Keratinocyte (primary cell): ENCODE measurements around the gene RNF212. TPM values are rescaled to one million over a fixed set of nuclear protein-coding genes. Genes with fewer than 3 reads are reported as not detected.

Source experiments
- DNase-seq: peaks from one replicate; pipeline ENCODE4 v3.0.0-alpha.2; 2011; ENCODE audit warnings: low read depth, missing footprints, low spot score
- FAIRE-seq: peaks from 2 replicates; lab custom pipeline; 2011; peaks lifted over from hg19 to GRCh38; lab: Jason Lieb, UNC
- H2AFZ ChIP-seq: 2 replicates; pipeline ENCODE4 v1.6.0; 2012; ENCODE audit warnings: low read length, control low read depth, inconsistent platforms; ENCODE audit not compliant: control insufficient read depth
- H3K27ac ChIP-seq: 2 replicates; pipeline ENCODE4 v1.5.1; 2011; ENCODE audit warnings: low read length; ENCODE audit not compliant: control insufficient read depth, insufficient read depth
- H3K27me3 ChIP-seq: 3 replicates; pipeline ENCODE4 v1.6.0; 2011; ENCODE audit warnings: low read length; ENCODE audit not compliant: control insufficient read depth, insufficient read depth; ENCODE audit errors: extremely low read depth
- H3K36me3 ChIP-seq, 2 experiments: 2 replicates in 1 of 2; 3 replicates in 1 of 2; pipeline ENCODE4 v1.5.1; 2011; ENCODE audit warnings: low read length in 2 of 2, mild to moderate bottlenecking in 1 of 2; ENCODE audit not compliant: control insufficient read depth in 2 of 2, insufficient read depth in 2 of 2; ENCODE audit errors: extremely low read depth in 1 of 2
- H3K4me1 ChIP-seq: 3 replicates; pipeline ENCODE4 v1.5.1; 2011; ENCODE audit warnings: low read length; ENCODE audit not compliant: control insufficient read depth, insufficient read depth; ENCODE audit errors: extremely low read depth
- H3K4me2 ChIP-seq: 3 replicates; pipeline ENCODE4 v1.6.0; 2011; ENCODE audit warnings: low read depth, low read length; ENCODE audit not compliant: control insufficient read depth, insufficient read depth; ENCODE audit errors: extremely low read depth
- H3K4me3 ChIP-seq, 3 experiments: fragments of 200-600 bp in 1 of 3; sonication (generic) in 1 of 3; 2 replicates in 2 of 3; 3 replicates in 1 of 3; pipeline ENCODE4 v1.5.1; 2011 to 2016; ENCODE audit warnings: low read length in 3 of 3, mild to moderate bottlenecking in 3 of 3, control low read depth in 2 of 3, inconsistent platforms in 1 of 3, low read depth in 1 of 3, mixed read lengths in 1 of 3, mixed run types in 1 of 3, moderate library complexity in 1 of 3; ENCODE audit not compliant: control insufficient read depth in 2 of 3, insufficient read depth in 2 of 3; ENCODE audit errors: extremely low read depth in 1 of 3
- H3K79me2 ChIP-seq: 2 replicates; pipeline ENCODE4 v1.6.0; 2012; ENCODE audit warnings: low read length; ENCODE audit not compliant: control insufficient read depth, insufficient read depth
- H3K9ac ChIP-seq: 3 replicates; pipeline ENCODE4 v1.6.0; 2011; ENCODE audit warnings: low read length; ENCODE audit not compliant: control insufficient read depth, insufficient read depth; ENCODE audit errors: extremely low read depth
- H3K9me1 ChIP-seq: 3 replicates; pipeline ENCODE4 v1.6.0; 2011; ENCODE audit warnings: low read length; ENCODE audit not compliant: control insufficient read depth, insufficient read depth; ENCODE audit errors: extremely low read depth
- H3K9me3 ChIP-seq: 2 replicates; pipeline ENCODE4 v1.5.1; 2012; ENCODE audit warnings: low read depth, low read length; ENCODE audit not compliant: control insufficient read depth
- H4K20me1 ChIP-seq: 3 replicates; pipeline ENCODE4 v1.6.0; 2011; ENCODE audit warnings: low read length; ENCODE audit not compliant: control insufficient read depth, insufficient read depth; ENCODE audit errors: extremely low read depth
- EZH2 ChIP-seq: IDR thresholded peaks from one replicate; pipeline ENCODE4 v1.6.1; 2012; ENCODE audit warnings: inconsistent platforms, mild to moderate bottlenecking, low read length, moderate library complexity
- dilution Hi-C: fragments of 300-500 bp; cut with MboI; formaldehyde crosslinking; loops from one replicate; pipeline ENCODE4 v1.7.0; 2020; ENCODE audit warnings: low sequenced_read_pairs; ENCODE audit not compliant: extremely low pct_ligation_motif_present
- polyA plus RNA-seq, 5 experiments: library from polyadenylated mRNA; depleted of rRNA in 3 of 5; stranded (reverse) in 3 of 5; stranded (forward) in 1 of 5; unstranded in 1 of 5; fragments of >200 nt; gene quantifications; 1 replicate in 1 of 5; 2 replicates in 3 of 5; 3 replicates in 1 of 5; pipeline versions ENCODE4 v1.2.1 to v1.2.3, GENCODE V29; 2011 to 2012; ENCODE audit warnings: missing spikeins in 2 of 5, low read depth in 1 of 5, low replicate concordance in 1 of 5
- TF ChIP-seq, protein P1 (sequence below), 3 experiments: IDR thresholded peaks in 1 of 3; conservative IDR thresholded peaks in 1 of 3; optimal IDR thresholded peaks in 1 of 3; 2 replicates in 2 of 3; 3 replicates in 1 of 3; pipeline versions ENCODE3 to v1.5.1; 2011; ENCODE audit warnings: low read length in 3 of 3, mild to moderate bottlenecking in 3 of 3, moderate library complexity in 2 of 3, control low read depth in 1 of 3, inconsistent platforms in 1 of 3; ENCODE audit not compliant: insufficient read depth in 2 of 3; ENCODE audit errors: extremely low read depth in 1 of 3

Gene RNF212
- polyA plus RNA-seq, 1 donor (not counting 4 experiments of a cell fraction or from before 2014, with no cell fraction given) = 0.16 TPM

DNA sequence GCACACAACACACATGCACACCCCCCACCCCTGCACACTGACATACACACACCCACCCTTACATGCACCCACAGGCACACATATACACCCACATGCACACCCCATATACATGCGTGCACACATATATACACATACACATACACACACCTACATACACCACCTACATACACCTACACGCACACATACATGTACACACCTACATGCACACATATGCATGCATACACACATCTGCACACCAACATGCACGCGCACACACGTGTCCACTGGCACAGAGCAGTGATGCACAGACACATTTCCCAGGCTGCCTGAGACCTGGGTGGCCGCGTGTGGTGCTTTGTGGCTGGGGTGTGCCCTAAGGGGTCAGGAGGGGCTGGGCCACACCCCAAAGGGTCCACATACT is 70.2 kb downstream of the RNF212 start:
- DNase-seq = no peak
- Histone ChIP-seq H3K4me2 (peak overlapping the region; percentile 31), H2AFZ (no peak overlapping the region), H3K9me3 (no peaks in the 10 kb centered on the region), H4K20me1 (no peaks in the 10 kb centered on the region), H3K27ac (no peak overlapping the region), H3K9me1 (no peaks in the 10 kb centered on the region), H3K79me2 (no peaks in the 10 kb centered on the region), H3K4me1 (peaks cover 35% of the 10 kb centered on the region), H3K36me3 (no peaks in the 10 kb centered on the region), H3K4me3 (no peak overlapping the region), H3K27me3 (peaks cover 18% of the 10 kb centered on the region), H3K9ac (no peak overlapping the region)
- no peak for FAIRE-seq
- no peak for TF ChIP-seq EZH2
- TF ChIP-seq, protein P1, sequence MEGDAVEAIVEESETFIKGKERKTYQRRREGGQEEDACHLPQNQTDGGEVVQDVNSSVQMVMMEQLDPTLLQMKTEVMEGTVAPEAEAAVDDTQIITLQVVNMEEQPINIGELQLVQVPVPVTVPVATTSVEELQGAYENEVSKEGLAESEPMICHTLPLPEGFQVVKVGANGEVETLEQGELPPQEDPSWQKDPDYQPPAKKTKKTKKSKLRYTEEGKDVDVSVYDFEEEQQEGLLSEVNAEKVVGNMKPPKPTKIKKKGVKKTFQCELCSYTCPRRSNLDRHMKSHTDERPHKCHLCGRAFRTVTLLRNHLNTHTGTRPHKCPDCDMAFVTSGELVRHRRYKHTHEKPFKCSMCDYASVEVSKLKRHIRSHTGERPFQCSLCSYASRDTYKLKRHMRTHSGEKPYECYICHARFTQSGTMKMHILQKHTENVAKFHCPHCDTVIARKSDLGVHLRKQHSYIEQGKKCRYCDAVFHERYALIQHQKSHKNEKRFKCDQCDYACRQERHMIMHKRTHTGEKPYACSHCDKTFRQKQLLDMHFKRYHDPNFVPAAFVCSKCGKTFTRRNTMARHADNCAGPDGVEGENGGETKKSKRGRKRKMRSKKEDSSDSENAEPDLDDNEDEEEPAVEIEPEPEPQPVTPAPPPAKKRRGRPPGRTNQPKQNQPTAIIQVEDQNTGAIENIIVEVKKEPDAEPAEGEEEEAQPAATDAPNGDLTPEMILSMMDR (optimal IDR thresholded peaks at IDR 0.05 in 1 of 3, IDR thresholded peaks at IDR 0.05 in 1 of 3, conservative IDR thresholded peaks at IDR 0.05 in 1 of 3; ENCODE audit: extremely low read depth in 1 of 3, insufficient read depth in 2 of 3, low read length in 3 of 3) = no peak
- dilution Hi-C loops = no loop called here

DNA sequence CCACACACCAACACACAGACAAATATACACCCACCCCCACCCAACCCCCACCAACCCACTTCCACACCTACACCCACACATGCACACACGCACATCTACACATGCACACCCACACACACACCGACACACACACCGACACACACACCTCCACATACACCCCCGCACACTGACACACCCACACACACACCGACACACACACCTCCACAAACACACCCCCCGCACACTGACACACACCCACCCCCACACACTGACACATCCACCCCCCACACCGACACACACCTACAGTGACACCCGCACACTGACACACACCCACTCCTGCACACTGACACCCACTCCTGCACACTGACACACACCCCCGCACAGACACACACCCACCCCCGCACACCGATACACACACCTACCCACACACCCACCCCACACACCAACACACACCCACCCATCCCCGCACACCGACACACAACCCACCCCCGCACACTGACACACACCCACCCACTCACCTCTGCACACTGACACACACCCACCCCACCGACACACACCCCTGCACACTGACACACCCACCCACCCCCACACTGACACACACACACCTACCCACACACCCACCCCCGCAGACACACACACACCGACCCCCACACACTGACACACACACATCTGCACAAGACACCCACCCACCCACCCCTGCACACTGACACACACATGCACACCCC is 70.9 kb downstream of the RNF212 start:
- no peak overlapping the region for H2AFZ ChIP-seq
- H3K27ac ChIP-seq = no peak overlapping the region
- DNase-seq = no peak
- H3K9ac ChIP-seq = no peak overlapping the region
- no peaks in the 10 kb centered on the region for H3K79me2 ChIP-seq
- dilution Hi-C loops = no loop called here
- H3K4me2 ChIP-seq = no peak overlapping the region
- no peak for TF ChIP-seq EZH2
- TF ChIP-seq, protein P1 (optimal IDR thresholded peaks at IDR 0.05 in 1 of 3, IDR thresholded peaks at IDR 0.05 in 1 of 3, conservative IDR thresholded peaks at IDR 0.05 in 1 of 3; ENCODE audit: extremely low read depth in 1 of 3, insufficient read depth in 2 of 3, low read length in 3 of 3) = no peak
- H3K27me3 ChIP-seq = peaks cover 18% of the 10 kb centered on the region
- no peaks in the 10 kb centered on the region for H3K9me3 ChIP-seq
- H3K4me1 ChIP-seq = peaks cover 35% of the 10 kb centered on the region
- no peaks in the 10 kb centered on the region for H4K20me1 ChIP-seq
- no peak for FAIRE-seq
- no peaks in the 10 kb centered on the region for H3K9me1 ChIP-seq
- no peaks in the 10 kb centered on the region for H3K36me3 ChIP-seq
- H3K4me3 ChIP-seq = no peak overlapping the region
